Measurements from ENCODE around the gene FAM131C. TPM values are rescaled to one million over a fixed set of nuclear protein-coding genes. Genes with fewer than 3 reads are reported as not detected.
A peak's percentile ranks its signal among the peaks of the same experiment; 100 is the strongest.

The FAM131C gene
- total RNA-seq, 1 experiment from 2014 or later = 0.45 TPM

DNA sequence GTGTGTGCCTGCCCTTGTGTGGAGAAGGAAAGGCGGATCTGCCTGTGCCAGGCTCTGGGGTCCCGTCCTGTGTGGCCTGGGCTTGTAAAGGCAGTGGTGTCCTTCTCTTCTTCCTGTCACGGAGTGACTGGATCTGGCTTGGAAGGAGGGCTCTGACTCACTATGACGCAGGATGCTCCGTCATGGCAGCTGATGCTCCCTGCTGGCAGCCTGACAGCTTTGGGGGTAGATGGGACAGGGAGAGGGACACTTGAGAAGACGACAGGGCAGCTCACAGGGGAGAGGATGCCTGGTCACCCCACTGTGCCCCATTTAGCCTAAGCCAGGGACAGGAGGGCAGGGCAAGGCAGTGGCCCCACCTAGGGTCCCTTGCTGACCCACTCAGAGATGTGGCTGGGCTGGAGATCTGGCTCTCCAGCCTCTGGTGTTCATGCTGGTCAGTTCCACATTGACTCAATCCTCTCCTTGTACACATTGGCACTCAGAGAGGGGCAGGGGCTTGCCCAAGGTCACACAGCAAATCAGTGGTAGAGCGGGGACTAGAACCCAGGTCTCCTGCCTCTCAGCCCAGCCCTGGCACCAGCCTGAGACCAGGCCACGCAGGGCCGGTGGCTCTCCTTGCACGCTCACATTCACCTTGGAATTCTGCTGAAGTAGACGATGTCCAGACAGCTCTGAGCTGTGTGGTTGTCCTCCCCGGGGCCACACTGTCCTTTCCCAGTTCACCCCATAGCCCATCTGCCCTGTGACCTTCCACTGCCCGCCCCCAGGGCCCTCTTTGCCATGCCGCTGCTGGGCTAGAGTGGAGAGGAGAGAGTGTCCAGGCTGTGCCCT lies 2.8 kb upstream of the FAM131C start:
- Histone ChIP-seq H3K27me3 (ENCODE audit: control insufficient read depth, insufficient read depth, low read length) (peaks cover 35% of the 10 kb centered on the region), H3K36me3 (replicated peaks; ENCODE audit: control insufficient read depth, insufficient read depth, low read length) (no peaks in the 10 kb centered on the region), H3K4me3 (ENCODE audit: insufficient read depth, low read depth, low read length) (no peak overlapping the region)
- DNase-seq = no peak

DNA sequence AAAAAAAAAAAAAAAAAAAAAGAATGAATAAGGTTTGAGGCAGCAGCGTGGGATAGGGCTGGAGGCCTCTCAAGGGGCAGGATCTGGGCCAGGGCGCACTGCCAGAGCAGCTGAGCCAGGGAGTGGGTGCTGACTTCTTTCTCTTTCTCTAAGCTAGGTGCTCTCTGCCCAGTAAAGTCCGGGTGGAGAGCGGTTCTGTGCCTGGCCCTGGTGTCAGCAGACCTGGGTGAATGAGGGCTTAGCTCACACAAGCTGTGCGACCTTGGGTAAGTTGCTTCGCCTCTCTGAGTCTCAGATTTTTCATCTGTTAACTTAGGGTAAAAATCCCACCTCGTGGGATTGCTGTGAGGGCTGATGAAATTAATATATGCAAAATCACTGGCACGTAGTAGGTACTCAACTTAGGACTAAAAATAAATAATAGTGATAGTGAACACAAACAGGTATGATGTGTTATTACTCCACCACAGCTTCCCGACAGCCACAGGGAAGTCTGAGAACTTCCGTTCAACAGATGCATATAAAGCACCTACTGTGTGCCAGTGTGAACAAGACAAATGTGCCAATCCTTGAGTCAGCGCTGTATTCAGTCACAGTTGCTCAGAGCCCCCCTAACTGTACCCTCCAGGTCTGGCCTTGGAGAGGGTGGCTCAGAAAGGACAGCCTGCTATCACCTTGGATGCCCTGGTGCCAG lies 2.0 kb upstream of the FAM131C start:
- Histone ChIP-seq H3K36me3 (replicated peaks; ENCODE audit: control insufficient read depth, insufficient read depth, low read length) (no peaks in the 10 kb centered on the region), H3K27me3 (ENCODE audit: control insufficient read depth, insufficient read depth, low read length) (peaks cover 35% of the 10 kb centered on the region), H3K4me3 (ENCODE audit: insufficient read depth, low read depth, low read length) (no peak overlapping the region)
- no peak for DNase-seq

DNA sequence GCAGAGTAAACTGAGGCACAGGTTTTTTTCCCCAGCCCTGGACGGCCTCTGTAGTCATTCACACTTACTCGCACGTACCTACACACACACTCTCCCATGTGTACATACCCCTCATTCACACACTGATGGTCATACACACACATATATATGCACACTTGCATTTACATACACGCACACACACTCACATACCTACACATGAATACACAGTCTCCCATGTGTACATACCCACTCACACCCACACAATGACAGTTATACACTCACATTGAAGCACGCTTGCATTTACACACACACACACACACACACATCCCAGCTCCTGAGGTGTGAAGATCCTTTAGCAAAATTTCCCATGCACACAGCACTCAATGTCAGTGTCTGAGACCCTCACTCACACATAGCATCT lies 766 bp upstream of the FAM131C start:
- no peak overlapping the region for H3K4me3 ChIP-seq (ENCODE audit: insufficient read depth, low read depth, low read length)
- DNase-seq = no peak
- H3K27me3 ChIP-seq (ENCODE audit: control insufficient read depth, insufficient read depth, low read length) = peaks cover 35% of the 10 kb centered on the region
- no peaks in the 10 kb centered on the region for H3K36me3 ChIP-seq (replicated peaks; ENCODE audit: control insufficient read depth, insufficient read depth, low read length)

DNA sequence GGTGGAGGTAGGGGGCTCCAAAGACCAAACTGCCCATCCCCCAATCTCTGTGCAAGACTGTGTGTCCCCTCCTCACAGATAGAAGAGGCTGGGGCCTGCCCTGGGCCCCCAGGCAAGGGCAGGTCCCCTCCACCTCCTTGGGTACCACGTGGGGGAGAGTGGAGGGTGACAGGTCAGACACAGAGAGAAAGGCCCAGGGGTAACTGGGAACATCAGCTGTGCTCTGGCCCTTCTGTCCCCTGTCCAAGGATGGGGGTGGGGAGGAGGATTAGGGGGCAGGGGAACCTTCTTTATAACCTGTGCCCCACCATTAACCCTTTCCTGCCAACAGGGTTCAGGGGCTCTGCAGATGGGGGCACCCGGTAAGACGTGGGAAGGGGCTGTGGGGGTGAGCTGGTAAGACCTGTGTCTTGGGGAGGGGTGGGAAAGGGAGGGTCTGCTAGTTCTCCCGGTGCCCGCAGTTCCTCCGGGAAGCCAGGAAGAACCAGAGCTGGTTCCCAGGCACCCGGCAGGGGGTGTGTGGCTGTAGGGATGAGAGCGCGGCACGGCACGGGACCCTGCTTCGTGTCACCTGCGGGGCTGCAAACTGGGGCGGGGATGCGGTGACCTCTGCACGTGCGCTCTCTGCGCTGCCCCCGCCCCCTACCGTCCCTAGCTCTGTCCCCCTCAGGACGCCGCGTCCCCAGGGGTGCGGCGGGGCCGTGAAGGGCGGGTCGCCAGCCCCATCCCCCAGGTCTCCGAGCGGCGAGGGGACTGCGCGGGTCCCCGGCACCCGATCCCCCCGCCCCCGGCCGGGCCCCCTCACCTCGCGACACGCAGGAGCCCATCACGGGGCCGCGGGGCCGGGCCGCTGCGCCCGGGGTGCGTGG lies 601 bp downstream of the FAM131C start:
- peak; percentile 88 for DNase-seq
- H3K4me3 ChIP-seq (ENCODE audit: insufficient read depth, low read depth, low read length) = peak overlapping the region; percentile 49
- peaks cover 35% of the 10 kb centered on the region for H3K27me3 ChIP-seq (ENCODE audit: control insufficient read depth, insufficient read depth, low read length)
- no peaks in the 10 kb centered on the region for H3K36me3 ChIP-seq (replicated peaks; ENCODE audit: control insufficient read depth, insufficient read depth, low read length)

DNA sequence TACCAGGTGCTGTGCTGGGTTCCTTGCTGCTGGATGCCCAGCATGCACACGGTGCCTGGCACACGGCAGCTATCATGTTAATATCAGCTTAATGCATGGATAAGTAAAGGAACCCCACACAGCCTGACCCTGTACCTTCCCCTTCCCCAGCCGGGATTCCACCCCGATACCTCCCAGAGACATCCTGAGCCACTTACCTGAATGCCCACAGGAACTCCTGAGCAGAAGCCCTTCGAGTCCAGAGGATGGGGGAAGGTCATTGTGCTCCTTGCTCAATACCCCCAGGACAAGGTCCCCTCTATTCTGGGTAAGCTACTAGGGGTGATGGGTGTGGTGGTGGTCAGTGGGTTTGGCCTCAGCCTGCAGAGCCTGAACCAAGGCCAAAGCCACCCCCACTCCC lies 1.4 kb downstream of the FAM131C start:
- no peaks in the 10 kb centered on the region for H3K36me3 ChIP-seq (replicated peaks; ENCODE audit: control insufficient read depth, insufficient read depth, low read length)
- no peak overlapping the region for H3K4me3 ChIP-seq (ENCODE audit: insufficient read depth, low read depth, low read length)
- peaks cover 35% of the 10 kb centered on the region for H3K27me3 ChIP-seq (ENCODE audit: control insufficient read depth, insufficient read depth, low read length)
- DNase-seq = no peak

DNA sequence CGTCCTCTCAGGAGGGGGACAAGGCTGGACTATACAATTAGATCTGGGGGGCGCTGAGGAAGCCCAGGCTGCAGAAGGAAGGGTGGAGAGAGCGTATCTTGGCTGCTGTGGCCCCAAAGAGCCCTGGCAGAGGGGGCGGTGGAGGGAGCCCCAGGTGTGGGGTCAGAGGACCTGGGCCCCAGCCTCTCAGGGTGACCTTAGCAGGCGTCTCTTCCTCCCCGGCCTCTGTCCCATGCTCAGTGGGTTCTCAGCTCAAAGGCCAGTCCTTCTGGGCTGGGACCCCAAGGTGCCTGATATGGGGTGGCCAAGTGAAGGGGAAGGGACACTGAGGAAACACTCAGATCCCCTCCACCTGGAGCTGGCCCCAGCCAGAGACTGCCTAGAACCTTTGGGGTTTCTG lies 1.8 kb downstream of the FAM131C start:
- DNase-seq = no peak
- H3K27me3 ChIP-seq (ENCODE audit: control insufficient read depth, insufficient read depth, low read length) = peaks cover 35% of the 10 kb centered on the region
- H3K4me3 ChIP-seq (ENCODE audit: insufficient read depth, low read depth, low read length) = no peak overlapping the region
- no peaks in the 10 kb centered on the region for H3K36me3 ChIP-seq (replicated peaks; ENCODE audit: control insufficient read depth, insufficient read depth, low read length)

DNA sequence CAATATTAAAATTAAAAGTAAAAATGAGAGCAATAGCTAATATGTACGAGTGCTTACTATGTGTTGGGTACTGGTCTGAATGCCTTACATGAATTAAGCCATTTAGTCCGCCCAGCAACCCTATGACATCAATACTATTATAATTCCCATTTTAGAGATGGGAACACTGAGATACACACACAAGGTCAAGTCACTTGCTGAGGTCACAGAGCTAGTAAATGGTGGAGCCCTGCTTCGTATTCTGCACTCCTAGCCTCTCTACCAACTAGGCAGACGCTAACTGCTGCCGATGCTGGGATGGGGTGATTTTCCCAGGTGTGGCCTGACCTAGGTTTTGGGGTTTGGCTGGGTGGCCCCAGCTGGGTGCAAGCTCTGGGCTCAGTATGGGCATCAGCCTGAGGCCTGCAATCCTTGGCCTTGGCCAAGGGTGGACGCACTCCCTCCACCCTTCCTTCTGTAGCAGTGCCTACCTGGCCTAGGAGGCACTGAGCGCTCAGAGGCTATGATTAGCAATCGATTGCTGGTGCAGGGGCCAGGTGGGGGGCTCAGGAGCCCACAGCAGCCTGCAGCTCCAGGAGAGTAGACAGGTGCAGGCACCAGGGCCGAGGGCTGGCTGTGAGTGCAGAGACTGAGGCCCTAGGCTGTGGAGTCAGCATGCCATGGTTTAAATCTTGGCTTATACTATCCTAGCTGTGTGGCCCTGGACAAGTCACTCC lies 2.7 kb downstream of the FAM131C start:
- Histone ChIP-seq H3K36me3 (replicated peaks; ENCODE audit: control insufficient read depth, insufficient read depth, low read length) (no peaks in the 10 kb centered on the region), H3K27me3 (ENCODE audit: control insufficient read depth, insufficient read depth, low read length) (peaks cover 33% of the 10 kb centered on the region), H3K4me3 (ENCODE audit: insufficient read depth, low read depth, low read length) (no peak overlapping the region)
- DNase-seq = no peak

DNA sequence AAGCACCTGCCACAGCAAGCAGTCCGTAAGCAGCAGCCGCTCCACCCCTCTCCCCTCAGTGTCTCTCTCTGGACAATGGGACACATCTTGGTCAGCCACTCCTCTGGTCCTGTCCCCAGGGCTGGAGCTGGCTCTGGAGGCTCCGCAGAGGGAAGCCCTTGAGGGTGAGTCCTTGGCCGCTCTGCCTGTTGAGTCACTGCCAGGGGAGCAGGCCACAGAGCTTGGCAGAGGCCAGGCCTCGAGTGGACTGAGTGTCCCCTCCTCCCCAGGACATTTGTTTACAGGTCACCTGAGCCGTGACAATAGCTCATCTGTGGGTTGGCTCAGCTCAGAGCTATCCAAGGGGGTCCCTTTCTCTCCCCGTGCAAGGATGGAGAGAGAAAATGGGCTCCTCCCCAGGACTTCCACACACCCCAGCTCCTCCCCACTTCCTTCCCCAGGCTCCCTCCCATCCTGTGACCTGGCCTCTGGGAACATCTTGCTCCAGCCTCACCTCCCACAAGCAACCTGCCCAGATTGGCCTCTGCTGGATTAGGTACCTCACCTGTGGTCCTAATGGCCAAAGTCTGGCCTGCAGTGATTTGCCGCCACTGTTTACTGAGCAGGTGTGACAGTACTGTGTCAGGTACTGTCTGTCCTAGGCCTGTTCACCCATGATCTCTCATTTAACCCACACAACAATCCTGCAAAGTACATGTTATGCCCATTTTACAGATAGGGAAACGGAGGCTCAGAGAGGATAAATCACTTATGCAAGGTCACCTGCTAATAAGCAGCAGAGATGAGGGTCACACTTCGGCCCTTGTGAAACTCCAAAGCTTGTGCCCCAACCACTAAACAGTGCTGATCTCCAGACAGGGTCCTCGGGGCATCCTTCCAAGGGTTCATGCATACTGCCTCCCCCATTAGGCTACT lies 4.8 kb downstream of the FAM131C start:
- H3K27me3 ChIP-seq (ENCODE audit: control insufficient read depth, insufficient read depth, low read length) = peaks cover 20% of the 10 kb centered on the region
- H3K36me3 ChIP-seq (replicated peaks; ENCODE audit: control insufficient read depth, insufficient read depth, low read length) = no peaks in the 10 kb centered on the region
- DNase-seq = no peak
- no peak overlapping the region for H3K4me3 ChIP-seq (ENCODE audit: insufficient read depth, low read depth, low read length)

DNA sequence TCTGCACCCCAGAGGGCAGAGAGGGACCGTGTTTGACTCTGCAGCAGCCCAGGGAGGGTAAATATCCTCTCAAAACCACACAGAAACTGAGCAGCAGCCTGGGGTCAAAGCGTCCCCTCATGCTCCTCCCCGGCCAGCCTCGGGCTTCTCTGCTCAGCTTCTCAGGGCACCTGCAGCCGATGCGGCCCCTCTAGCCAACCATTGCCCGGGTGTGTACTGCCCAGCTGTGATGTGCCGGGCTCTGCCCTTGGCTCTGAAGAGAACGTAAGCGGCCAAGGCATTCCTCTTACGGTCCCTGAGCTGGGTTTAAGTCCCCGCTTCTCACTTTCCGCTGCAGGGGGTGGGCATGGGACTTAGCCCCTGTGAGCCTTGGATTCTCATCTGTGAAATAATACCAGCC lies 5.5 kb downstream of the FAM131C start:
- no peak overlapping the region for H3K4me3 ChIP-seq (ENCODE audit: insufficient read depth, low read depth, low read length)
- H3K27me3 ChIP-seq (ENCODE audit: control insufficient read depth, insufficient read depth, low read length) = peaks cover 15% of the 10 kb centered on the region
- DNase-seq = no peak
- H3K36me3 ChIP-seq (replicated peaks; ENCODE audit: control insufficient read depth, insufficient read depth, low read length) = no peaks in the 10 kb centered on the region

DNA sequence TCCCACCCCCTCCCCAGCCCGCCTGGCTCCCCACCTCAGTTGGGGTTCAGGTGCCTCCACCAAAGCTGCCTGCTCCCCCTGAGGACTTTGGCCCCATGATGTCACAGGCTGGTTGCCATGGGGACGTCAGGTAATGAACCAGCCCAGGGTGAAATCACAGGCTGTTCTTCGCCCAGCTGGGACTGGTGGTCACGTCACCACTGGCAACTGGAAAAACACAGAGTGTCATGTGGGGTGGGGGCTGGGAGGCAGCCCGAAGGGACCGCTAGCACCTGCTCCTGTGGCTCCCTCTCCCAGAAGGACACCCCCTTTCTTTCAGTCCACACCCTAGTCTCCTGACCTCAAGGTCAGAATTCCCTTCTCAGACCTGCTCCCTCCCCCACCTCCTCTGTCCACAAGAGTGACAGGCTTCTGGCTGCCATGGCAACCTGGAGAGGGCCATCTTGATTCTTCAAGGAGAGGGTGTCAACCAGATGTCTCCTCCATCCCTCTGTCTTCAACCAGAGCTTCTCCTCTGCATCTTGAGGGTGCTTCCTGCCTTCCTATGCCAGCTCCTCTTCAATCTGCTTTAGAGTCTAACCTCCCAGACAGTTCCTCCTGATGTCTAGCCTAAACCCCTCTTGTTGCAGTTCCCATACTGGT lies 6.2 kb downstream of the FAM131C start:
- peak; percentile 80 for DNase-seq
- no peak overlapping the region for H3K4me3 ChIP-seq (ENCODE audit: insufficient read depth, low read depth, low read length)
- peaks cover 8% of the 10 kb centered on the region for H3K27me3 ChIP-seq (ENCODE audit: control insufficient read depth, insufficient read depth, low read length)
- H3K36me3 ChIP-seq (replicated peaks; ENCODE audit: control insufficient read depth, insufficient read depth, low read length) = no peaks in the 10 kb centered on the region

DNA sequence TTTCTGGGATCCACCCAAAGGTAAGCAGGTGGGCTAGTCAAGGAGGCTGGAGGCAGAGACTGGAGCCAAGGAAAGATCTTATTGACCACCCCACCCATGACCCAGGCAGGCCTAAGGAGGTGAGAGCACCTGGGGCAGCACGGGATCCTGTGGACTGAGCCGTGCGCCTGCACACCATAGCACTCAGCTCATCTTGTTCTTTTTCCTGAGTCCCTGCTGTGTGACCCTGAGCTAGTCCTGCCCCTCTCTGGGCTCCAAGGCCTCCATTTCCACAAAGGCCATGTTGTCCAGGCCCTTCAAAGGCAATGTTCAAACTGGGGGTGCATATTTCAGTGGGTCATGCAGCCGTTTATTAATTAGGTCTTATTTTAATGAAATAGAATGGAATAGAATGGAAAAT lies 7.2 kb downstream of the FAM131C start:
- no peak overlapping the region for H3K4me3 ChIP-seq (ENCODE audit: insufficient read depth, low read depth, low read length)
- H3K36me3 ChIP-seq (replicated peaks; ENCODE audit: control insufficient read depth, insufficient read depth, low read length) = no peaks in the 10 kb centered on the region

DNA sequence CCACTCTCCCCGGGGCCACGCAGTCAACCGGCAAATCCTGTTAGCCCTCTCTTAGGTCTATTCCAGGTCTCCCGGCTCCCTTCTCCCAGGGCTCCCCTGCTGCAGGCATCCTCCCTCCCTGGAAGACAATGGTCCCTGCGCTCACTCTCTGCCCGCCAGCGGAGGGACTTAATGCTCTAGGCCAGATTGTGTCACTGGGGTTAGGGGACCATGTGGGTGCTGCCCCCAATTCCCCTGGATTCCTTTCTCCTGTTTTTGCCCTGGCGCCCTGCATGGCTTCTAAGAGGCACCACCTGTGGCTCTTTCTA lies 8.2 kb downstream of the FAM131C start:
- H3K27me3 ChIP-seq (ENCODE audit: control insufficient read depth, insufficient read depth, low read length) = no peaks in the 10 kb centered on the region
- no peaks in the 10 kb centered on the region for H3K36me3 ChIP-seq (replicated peaks; ENCODE audit: control insufficient read depth, insufficient read depth, low read length)
- H3K4me3 ChIP-seq (ENCODE audit: insufficient read depth, low read depth, low read length) = no peak overlapping the region
- DNase-seq = peak; percentile 72

More for the DNA sequence above, 7.2 kb downstream of the FAM131C start:
- no peak for DNase-seq
- no peaks in the 10 kb centered on the region for H3K27me3 ChIP-seq (ENCODE audit: control insufficient read depth, insufficient read depth, low read length)
